GM18907 (cell line): Measurements from ENCODE around the gene MN1.
"Not testable (repeated sequence)": the region's sequence is repeated elsewhere in the genome, so short reads cannot be mapped to it uniquely, and the experiment has no call there.

ENCODE experiments used
- ATAC-seq: cut with Tn5 transposase; IDR thresholded peaks from one replicate; pipeline ENCODE4 v1.9.1; 2021; ENCODE audit warnings: mild to moderate bottlenecking, moderate library complexity; ENCODE audit not compliant: unreplicated experiment

The MN1 gene

DNA sequence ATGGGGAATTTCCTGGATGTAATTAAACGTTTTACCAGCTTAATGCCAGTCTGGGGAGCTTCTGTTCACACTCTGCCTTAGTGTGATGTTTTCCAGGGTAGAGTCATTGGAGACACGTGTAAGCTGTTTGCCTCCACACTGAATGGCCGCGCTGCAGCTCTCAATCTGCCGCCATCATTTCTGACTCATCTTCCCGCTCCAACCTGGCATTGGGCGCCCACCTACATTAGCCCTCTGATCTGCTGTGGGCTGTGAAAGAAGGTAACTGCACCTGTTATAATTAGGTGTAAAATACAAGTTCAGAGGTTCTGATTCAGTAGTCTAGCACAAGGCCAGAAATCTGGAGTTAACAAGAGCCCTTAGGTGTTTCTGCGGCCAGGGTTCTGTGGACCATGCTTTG, 54.6 kb downstream of the MN1 start:
- no peak for ATAC-seq

- no peak for ATAC-seq
Observed at GRCh38 chr22:27745809-27746208, 55.7 kb downstream of the MN1 start.

DNA sequence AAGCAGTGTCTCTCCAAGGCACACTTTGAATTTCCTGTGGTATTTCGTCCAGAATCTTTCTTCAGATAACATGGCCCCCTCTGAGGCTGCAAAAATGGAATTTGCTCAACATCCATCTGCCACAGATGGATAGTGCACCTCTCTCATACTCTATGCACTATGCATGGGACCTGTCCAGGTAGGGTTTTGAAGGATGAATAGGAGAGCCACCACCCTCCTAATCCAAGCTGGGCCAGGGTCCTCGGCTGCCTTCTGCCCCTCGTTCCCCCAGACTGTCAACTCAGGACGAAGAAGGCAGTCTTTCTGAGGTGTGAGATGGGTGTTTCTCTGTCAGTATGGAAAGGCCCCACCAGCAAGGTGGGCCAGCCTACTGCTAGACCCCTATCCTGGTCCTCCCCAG, 56.4 kb downstream of the MN1 start:
- no peak for ATAC-seq

- not testable (repeated sequence) for ATAC-seq
Observed at GRCh38 chr22:27744078-27744477, 57.5 kb downstream of the MN1 start.

DNA sequence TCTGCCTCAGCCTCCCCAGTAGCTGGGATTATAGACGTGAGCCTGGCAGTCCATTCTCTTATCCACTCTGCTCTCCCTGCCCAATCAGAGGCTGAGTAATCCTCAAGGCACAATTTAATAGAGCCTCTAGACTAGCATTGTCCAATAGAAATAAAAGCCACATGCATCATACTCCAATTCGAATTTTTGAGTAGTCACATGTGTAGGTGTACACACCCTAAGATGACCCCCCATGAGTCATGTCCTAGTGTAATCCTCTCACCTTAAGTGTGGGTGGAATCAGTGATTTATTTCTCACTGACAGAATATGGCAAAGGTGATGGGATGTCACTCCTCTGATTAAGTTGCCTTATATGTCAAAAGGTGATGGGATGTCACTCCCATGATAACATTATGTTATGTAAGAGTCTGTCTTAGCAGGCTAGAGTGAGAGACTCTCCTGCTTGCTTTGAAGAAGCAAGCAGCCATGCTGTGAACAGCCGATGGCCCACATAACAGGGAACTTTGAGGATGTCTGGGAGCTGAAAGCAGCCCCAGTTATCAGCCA, 61.3 kb downstream of the MN1 start:
- ATAC-seq = no peak

GRCh38 chr22:27737521-27737920, 64.0 kb downstream of the MN1 start:
- no peak for ATAC-seq

- no peak for ATAC-seq
Observed at GRCh38 chr22:27734066-27734465, 67.5 kb downstream of the MN1 start.

GRCh38 chr22:27732841-27733240, 68.7 kb downstream of the MN1 start:
- no peak for ATAC-seq

DNA sequence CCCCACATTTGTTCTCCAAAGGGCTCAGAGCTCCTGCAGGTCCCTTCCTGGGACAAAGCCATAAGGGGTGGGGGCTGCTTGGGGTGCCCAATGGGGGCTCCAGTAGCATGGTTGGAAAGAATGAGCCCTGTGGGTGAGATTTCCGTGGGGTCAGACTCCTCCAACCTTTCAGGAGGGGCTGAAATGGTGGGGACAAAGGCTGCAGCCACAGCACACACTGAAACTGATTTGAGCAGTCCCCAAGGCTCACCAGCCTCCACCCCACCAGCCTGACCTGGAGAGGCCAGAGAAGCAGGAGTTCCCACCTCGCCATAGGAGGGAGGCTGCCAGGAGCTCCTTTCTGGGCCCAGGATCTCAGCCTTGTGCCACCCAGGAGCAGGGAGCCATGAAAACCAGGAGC, 69.2 kb downstream of the MN1 start:
- no peak for ATAC-seq

DNA sequence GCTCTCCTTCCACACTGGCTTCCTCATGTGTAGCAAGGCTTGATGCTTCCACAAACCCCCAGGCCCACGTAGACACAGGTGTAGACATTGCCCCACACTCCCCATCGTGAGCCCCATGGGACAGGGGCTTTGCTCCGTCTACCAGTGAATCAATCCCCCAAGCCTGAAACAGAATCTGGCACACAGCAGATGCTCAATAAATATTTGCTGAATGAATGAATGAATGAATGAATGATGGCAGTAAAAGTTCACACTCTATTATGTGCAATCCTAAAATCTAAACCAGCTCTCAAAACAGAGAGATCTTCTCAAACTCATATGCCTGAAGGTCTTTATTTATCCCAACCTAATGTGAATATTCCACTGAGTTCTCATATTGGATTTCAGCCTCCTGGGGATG, 69.9 kb downstream of the MN1 start:
- no peak for ATAC-seq

DNA sequence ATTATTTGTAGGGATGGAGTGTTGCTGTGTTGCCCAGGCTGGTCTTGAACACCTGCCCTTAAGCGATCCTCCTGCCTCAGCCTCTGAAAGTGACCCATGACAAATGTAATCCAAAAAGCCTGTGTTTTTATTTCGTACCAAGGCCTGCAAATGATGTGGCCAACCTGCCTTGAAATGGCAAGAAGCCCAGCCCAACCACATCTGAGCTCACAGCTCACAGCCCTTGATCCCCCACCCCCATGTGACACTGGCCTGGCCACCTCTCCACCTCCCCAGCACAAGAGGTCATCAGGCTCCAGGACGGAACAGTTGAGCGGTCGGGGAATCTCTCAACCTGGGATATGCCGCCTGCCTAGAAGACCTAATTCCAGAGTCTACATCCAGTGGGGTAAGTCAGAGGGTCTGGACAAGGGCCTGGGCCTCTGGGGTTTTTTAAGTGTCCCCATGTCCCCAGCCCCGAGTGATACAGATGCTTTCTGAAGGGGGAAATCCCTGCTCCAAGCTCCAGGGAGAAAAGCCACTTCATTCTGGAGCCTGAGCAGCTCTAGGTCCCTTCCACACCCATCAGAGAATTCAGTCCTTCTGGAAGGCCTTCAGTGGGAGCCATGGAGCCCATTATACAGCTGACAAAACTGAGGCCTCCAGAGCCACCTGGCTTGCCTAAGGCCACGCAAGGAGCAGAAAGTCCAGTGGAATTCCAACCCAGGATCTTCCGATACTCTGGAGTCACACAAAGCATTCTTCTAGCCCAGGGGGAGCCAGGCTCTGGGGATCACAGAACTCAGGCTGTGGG, 70.7 kb downstream of the MN1 start:
- ATAC-seq = no peak

DNA sequence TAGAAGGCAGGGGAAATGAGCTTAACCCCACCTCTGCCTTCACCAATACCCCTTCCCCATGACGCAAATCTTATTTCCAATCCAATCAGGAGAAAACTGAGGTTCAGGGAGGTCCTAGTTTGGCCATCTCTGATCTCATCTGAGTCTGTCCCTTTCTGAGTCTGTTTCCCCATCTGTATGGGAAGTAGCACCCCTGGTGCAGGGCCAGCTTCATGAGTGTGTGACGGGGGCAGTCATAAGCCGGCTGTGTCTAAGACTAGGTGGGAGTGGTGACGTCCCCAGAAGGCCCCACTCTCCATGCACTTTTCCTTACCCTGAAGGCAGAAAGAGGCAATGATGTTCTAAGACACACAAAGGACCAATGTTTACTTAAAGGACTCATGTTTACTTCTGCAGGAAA, 72.3 kb downstream of the MN1 start:
- no peak for ATAC-seq

DNA sequence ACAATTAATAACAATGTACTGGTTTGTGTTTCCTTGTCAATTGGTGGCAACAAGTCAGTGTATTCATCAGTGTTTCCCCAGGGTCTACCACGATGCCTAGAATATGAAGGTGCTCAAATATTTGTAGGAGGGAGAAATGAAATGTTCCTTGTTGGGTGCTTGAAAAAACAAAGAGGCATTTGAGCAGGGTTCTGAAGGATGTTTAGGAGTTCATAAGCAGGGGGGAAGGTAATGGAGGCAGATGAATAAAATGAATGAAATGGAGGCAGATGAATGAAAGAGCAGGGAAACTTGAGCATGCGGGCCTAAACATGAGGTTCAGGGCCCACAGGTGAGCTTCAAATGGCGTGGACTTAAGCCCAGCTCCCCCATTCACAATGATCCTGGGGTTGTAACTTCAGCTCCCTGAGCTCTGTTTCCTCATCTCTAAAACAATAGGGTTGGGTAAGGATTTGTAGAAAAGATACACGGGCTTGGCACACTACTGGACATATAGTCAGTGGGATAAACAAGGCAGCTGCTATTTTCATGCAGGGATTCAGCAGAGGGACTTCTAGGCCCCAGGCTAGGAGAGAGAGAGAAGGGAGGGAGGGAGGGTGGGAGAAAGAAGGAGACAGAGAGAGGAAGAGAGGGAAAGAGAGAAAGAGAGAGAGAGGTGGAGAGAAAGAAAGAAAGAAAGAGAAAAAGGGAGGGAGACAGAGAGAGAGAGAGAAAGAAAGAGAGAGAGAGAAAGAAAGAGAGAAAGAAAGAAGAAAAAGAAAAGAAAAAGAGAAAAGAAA, 73.7 kb downstream of the MN1 start:
- no peak for ATAC-seq

DNA sequence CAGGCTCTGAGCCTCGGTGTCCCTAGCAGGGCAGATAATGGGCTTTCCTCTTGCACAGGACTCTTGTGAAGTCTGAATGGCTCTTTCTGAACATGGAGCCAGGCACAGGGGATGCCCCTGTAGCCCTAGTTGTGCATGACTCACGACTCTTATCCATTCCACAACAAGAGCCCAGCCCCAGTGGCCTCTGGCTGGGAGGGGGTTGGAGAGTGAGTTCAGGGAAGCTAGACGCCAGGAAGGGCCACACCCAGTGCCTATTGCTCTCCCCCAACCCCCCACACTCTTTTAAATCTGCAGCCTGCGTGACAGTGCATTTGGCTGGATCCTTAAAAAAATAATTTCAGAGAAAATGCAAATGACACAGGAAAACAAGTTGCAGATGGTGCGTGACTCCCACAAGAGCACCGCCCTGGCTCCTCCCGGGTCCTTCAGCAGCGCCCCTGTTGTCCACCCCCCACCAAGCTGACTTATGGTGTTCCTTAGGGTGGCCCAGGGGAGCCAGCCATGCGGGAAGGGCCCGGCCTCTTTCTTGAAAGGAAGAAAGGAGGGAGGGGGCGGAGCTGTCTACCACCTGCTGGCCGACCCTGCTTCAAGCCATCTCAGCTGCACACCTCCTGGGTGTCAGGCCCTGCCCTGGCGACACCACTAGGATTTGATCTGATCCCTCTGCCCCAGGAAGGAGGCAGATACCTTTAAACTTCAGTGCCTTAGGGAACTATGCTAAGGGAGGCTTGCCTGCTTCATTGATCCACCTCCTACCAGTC, 74.7 kb downstream of the MN1 start:
- ATAC-seq = no peak

GRCh38 chr22:27726331-27726685, 75.2 kb downstream of the MN1 start:
- ATAC-seq = no peak

DNA sequence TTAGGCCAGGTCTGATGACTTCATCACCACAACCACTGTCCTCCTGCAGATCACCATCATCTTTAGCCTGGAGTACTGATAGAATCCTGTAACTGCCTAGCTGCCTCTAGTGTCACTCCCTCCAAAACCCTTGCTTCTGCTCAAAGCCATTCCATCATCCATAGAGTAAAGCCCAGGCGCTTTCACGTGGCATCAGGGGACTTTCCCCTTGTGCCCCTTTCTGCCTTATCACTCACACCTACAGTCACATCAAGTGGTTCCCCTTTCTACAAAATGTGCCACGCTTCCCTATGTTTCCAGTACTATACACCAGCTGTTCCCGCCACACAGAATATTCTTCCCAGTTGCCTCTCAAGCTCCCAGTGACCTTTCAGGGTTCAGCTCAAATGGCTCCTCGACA, 75.9 kb downstream of the MN1 start:
- no peak for ATAC-seq

DNA sequence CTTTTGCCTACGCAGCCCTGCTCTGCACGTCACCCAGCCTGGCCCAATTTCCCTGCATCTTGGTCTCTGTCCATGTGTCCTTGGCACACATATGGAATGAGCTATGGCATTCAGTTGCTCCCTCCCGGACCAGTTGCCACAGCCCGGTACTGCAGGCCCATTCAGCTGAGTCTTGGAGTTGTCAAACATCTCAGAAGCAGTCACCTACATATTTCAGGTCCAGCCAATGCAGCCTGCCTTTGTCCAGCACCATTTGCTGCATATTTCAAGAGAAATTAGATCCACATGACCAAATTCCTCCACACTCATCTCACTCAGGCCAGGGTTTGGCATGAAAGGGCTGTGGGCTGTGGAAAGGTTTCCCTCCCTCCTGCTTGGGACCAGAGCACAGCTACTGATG, 76.8 kb downstream of the MN1 start:
- no peak for ATAC-seq

GRCh38 chr22:27724157-27724556, 77.4 kb downstream of the MN1 start:
- no peak for ATAC-seq

DNA sequence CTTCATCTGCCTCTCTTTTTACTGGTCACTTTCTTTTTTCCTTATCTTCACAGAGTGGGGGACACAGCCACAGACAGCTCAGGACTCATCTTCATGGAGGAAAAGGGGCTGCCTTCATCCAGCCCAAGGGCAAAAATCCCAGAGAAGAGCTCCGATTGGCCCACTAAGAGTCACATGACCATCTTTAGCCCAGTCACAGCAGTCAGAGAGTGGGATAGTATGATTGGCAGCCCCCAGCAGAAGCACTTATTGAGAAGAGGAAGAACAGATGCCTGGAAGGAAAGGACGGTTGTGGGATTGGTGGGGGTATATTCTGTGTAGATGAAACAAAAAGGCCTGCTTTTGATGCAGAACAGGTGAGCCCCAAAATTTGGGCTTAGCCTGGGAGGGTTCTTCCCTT, 77.8 kb downstream of the MN1 start:
- no peak for ATAC-seq

GRCh38 chr22:27723158-27723557, 78.4 kb downstream of the MN1 start:
- no peak for ATAC-seq

DNA sequence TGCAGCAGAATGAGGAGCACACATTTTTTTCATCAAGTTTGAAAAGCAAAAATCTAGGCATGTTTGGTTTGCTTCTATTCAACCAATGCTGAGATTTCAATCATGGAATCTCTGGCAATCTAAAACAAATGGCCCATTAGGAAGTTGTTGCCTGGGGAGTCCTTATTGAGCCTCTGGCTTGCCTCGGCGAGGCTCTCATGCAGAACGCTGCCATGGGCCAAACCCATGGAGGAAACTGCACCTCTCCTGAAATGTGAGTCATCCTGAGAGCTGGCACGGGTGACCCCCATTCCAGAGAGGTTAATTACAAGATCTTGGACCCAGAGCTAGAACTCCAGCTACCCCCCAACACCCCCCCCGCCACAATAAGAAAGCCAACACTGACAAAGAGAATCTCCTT, 80.7 kb downstream of the MN1 start:
- no peak for ATAC-seq
